IMR-90 (cell line): ENCODE data around the gene FRYL. TPM values are rescaled to one million over a fixed set of nuclear protein-coding genes. Genes with fewer than 3 reads are reported as not detected.

ENCODE experiments used
- ATAC-seq: fragments of 200-7000 bp; cut with Tn5 transposase; 2 replicates; pipeline ENCODE4 v1.9.1; 2020; ENCODE audit warnings: low read depth, mild to moderate bottlenecking, moderate library complexity
- BruUV-seq: library from RNA; stranded (reverse); fragments of 400-500 nt; replicated peaks from 2 replicates; lab custom pipeline; 2021; lab: Mats Ljungman, UMichigan
- CTCF ChIA-PET: fragments of 300-600 bp; formaldehyde crosslinking; extraction: SDS; loops from one replicate; lab custom pipeline; 2021; ENCODE audit warnings: antibody characterized with exemption; lab: Yijun Ruan, JAX
- POLR2A ChIA-PET: fragments of 300-600 bp; sonication (Branson Sonifier 250); formaldehyde crosslinking; loops from one replicate; lab custom pipeline; 2022; ENCODE audit warnings: antibody characterized with exemption; ENCODE audit not compliant: unreplicated experiment; lab: Charles Lee
- DNase-seq: peaks from one replicate; pipeline ENCODE4 v3.0.0; 2013
- H2AFZ ChIP-seq: replicated peaks from 2 replicates; pipeline ENCODE3; 2013; ENCODE audit warnings: low read length, mild to moderate bottlenecking; ENCODE audit not compliant: poor library complexity
- H2AK5ac ChIP-seq: 2 replicates; pipeline ENCODE4 v1.6.1; 2013; ENCODE audit warnings: low read depth, low read length, inconsistent platforms
- H2AK9ac ChIP-seq: replicated peaks from 2 replicates; pipeline ENCODE3; 2013; ENCODE audit warnings: mild to moderate bottlenecking, low read depth, low read length, moderate library complexity; ENCODE audit not compliant: poor library complexity
- H2BK120ac ChIP-seq: 2 replicates; pipeline ENCODE4 v1.6.1; 2013; ENCODE audit warnings: low read depth, low read length, inconsistent platforms
- H2BK15ac ChIP-seq: 3 replicates; pipeline ENCODE4 v1.6.1; 2013; ENCODE audit warnings: low read depth, low read length, inconsistent platforms
- H2BK20ac ChIP-seq: 2 replicates; pipeline ENCODE4 v1.6.1; 2013; ENCODE audit warnings: low read depth, mild to moderate bottlenecking, inconsistent platforms, low read length, moderate library complexity
- H2BK5ac ChIP-seq: 2 replicates; pipeline ENCODE4 v1.6.1; 2013; ENCODE audit warnings: mild to moderate bottlenecking, low read depth, low read length, inconsistent platforms; ENCODE audit not compliant: poor library complexity, severe bottlenecking
- H3K14ac ChIP-seq: replicated peaks from 2 replicates; pipeline ENCODE4 v1.6.1; 2013; ENCODE audit warnings: low read depth, low read length, inconsistent platforms
- H3K18ac ChIP-seq: 2 replicates; pipeline ENCODE4 v1.6.1; 2013; ENCODE audit warnings: low read depth, low read length, control low read depth
- H3K23ac ChIP-seq: 2 replicates; pipeline ENCODE4 v1.6.1; 2013; ENCODE audit warnings: low read depth, low read length, inconsistent platforms
- H3K27ac ChIP-seq: 2 replicates; pipeline ENCODE4 v1.5.1; 2013; ENCODE audit warnings: mild to moderate bottlenecking, control low read depth, low read length; ENCODE audit not compliant: insufficient read depth
- H3K27me3 ChIP-seq: 2 replicates; pipeline ENCODE4 v1.6.1; 2013; ENCODE audit warnings: low read length; ENCODE audit not compliant: control insufficient read depth, insufficient read depth
- H3K36me3 ChIP-seq: 2 replicates; pipeline ENCODE4 v1.6.1; 2013; ENCODE audit warnings: low read length, mixed read lengths; ENCODE audit not compliant: control insufficient read depth, insufficient read depth
- H3K4ac ChIP-seq: 2 replicates; pipeline ENCODE4 v1.6.1; 2013; ENCODE audit warnings: low read depth, low read length, inconsistent platforms
- H3K4me1 ChIP-seq: 2 replicates; pipeline ENCODE4 v1.6.1; 2013; ENCODE audit warnings: low read length, mixed read lengths; ENCODE audit not compliant: control insufficient read depth, insufficient read depth
- H3K4me2 ChIP-seq: 2 replicates; pipeline ENCODE4 v1.6.1; 2013; ENCODE audit warnings: low read depth, mild to moderate bottlenecking, control low read depth, low read length, moderate library complexity
- H3K4me3 ChIP-seq: 2 replicates; pipeline ENCODE4 v1.5.1; 2013; ENCODE audit warnings: low read depth, mild to moderate bottlenecking, control low read depth, low read length, moderate library complexity; ENCODE audit not compliant: insufficient read depth
- H3K56ac ChIP-seq: 2 replicates; pipeline ENCODE4 v1.6.1; 2013; ENCODE audit warnings: low read length, inconsistent platforms; ENCODE audit not compliant: insufficient read depth; ENCODE audit errors: extremely low read depth
- H3K79me1 ChIP-seq, 2 experiments: 2 replicates each; pipeline ENCODE4 v1.6.1; 2013; ENCODE audit warnings: low read length in 2 of 2, inconsistent platforms in 1 of 2, low read depth in 1 of 2
- H3K9ac ChIP-seq: 2 replicates; pipeline ENCODE4 v1.6.1; 2013; ENCODE audit warnings: low read depth, low read length, control low read depth
- H3K9me1 ChIP-seq: 2 replicates; pipeline ENCODE4 v1.6.1; 2013; ENCODE audit warnings: low read length, inconsistent platforms; ENCODE audit not compliant: insufficient read depth
- H3K9me3 ChIP-seq: 2 replicates; pipeline ENCODE4 v1.6.1; 2013; ENCODE audit warnings: low read length; ENCODE audit not compliant: control insufficient read depth, insufficient read depth
- H4K20me1 ChIP-seq: 2 replicates; pipeline ENCODE4 v1.6.1; 2013; ENCODE audit warnings: low read length, inconsistent platforms; ENCODE audit not compliant: insufficient read depth
- H4K5ac ChIP-seq: 2 replicates; pipeline ENCODE4 v1.6.1; 2013; ENCODE audit warnings: mild to moderate bottlenecking, low read depth, low read length, control low read depth
- H4K8ac ChIP-seq, 2 experiments: 2 replicates each; pipeline ENCODE4 v1.6.1; 2013; ENCODE audit warnings: low read depth in 2 of 2, low read length in 2 of 2, control low read depth in 1 of 2, inconsistent platforms in 1 of 2
- H4K91ac ChIP-seq: 2 replicates; pipeline ENCODE4 v1.6.1; 2013; ENCODE audit warnings: low read depth, low read length, inconsistent platforms; ENCODE audit not compliant: insufficient read depth
- FOS ChIP-seq: fragments of 150-350 bp; IDR thresholded peaks from 2 replicates; pipeline ENCODE4 v1.6.1; 2016; ENCODE audit warnings: low read depth, low read length
- NFE2L2 ChIP-seq: fragments of 150-350 bp; IDR thresholded peaks from 2 replicates; pipeline ENCODE4 v1.6.1; 2016; ENCODE audit warnings: low read depth, mild to moderate bottlenecking, low read length
- WGBS, 2 experiments: methylation state at CpG; one replicate each; pipeline versions ENCODE4 v1.1.5 to v1.1.7; 2013; ENCODE audit warnings: missing lambda C conversion rate in 2 of 2; ENCODE audit not compliant: insufficient read length in 1 of 2; ENCODE audit errors: extremely low coverage in 2 of 2; 5-methylcytosine and 5-hydroxymethylcytosine counted together
- dilution Hi-C: fragments of 300-500 bp; cut with HindIII; formaldehyde crosslinking; loops from one replicate; pipeline ENCODE4 v1.14.3; 2018; ENCODE audit warnings: low sequenced_read_pairs; ENCODE audit not compliant: unreplicated experiment
- in situ Hi-C: fragments of 300-500 bp; cut with MboI; formaldehyde crosslinking; loops from 3 replicates; pipeline ENCODE4 v1.14.3; 2019; ENCODE audit warnings: low sequenced_read_pairs, inconsistent platforms, mixed read lengths
- intact Hi-C: fragments of 100-400 bp; cut with micrococcal nuclease; formaldehyde crosslinking; loops from 2 replicates; pipeline ENCODE4 v1.10.0; 2022
- polyA plus RNA-seq, 3 experiments: library from polyadenylated mRNA; depleted of rRNA; stranded (reverse); fragments of >200 nt; gene quantifications; 2 replicates each; pipeline ENCODE4 v1.2.3, GENCODE V29; 2012; ENCODE audit warnings: low replicate concordance in 1 of 3
- total RNA-seq: library from RNA; depleted of rRNA; stranded (reverse); fragments of >200 nt; gene quantifications from 2 replicates; pipeline ENCODE4 v1.2.3, GENCODE V29; 2012

The FRYL gene
- total and polyA plus RNA-seq, 2 of the 4 experiments (the other 2 are of a cell fraction) = 9.9 to 77.4 TPM

DNA sequence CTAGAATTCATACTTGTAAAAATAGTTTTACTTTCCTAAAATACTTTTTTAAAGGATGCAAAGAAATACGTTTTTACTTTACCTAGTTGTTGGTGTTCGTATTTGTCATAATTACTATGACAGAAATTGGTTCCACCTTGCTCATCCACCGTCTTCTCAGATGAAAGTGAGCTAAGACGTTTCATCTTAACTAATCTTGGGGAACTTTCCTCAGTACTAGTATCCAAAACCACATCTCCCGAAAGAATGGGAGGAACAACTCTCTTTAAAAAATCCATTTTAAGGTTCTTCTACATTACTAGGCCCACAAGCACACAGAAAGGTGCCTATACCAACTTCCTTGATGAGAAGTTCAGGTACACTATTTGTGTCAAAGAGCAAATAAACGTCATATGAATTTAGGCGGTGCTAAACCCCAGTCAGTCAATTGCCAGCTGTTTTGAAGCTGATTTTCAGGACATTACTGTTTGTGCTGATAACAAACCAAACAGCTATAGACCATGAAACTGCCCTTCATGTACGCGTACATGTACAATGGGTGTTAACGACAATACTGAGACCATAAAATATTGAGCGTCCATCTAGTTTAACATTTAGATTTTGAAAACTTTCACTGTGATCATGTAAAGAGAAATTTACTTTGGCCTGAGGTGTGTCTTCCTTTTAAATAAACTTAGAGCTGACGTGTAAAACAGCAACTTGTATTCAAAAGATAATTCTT lies 99.1 kb downstream of the FRYL start:
- H3K4me3 ChIP-seq = no peak overlapping the region
- 91% methylated on average over 4 of the region's 12 CpGs; no CpG with 5 or more reads in 1 of the 2 experiments for WGBS, 2 experiments
- peaks cover 8 to 23% of the 10 kb centered on the region in 2 experiments for H3K79me1 ChIP-seq
- ATAC-seq (no peak), DNase-seq (no peak)
- no peak overlapping the region for H3K4me2 ChIP-seq
- H3K23ac ChIP-seq = no peak overlapping the region
- no peaks in the 10 kb centered on the region; the same call in 1 of the 2 replicates for H3K4me1 ChIP-seq
- H4K5ac ChIP-seq = no peak overlapping the region
- dilution Hi-C loops (no loop called here), in situ Hi-C loops (no loop called here), intact Hi-C loops (loop anchor here (1.0 to 5.0 kb wide), 3 partner anchors 96 to 282 kb away; no protein-coding TSS in a partner anchor)
- no peak overlapping the region for H2AK9ac ChIP-seq
- H3K9me3 ChIP-seq = no peaks in the 10 kb centered on the region
- H3K9me1 ChIP-seq = peaks cover 2% of the 10 kb centered on the region; the same call in 1 of the 2 replicates
- no peak overlapping the region for H2BK120ac ChIP-seq
- H2BK5ac ChIP-seq = no peak overlapping the region
- 0 out of 2 replicates have a peak, but pooled peaks cover 3% of the 10 kb centered on the region for H4K20me1 ChIP-seq
- no peak overlapping the region for H2AFZ ChIP-seq
- H3K18ac ChIP-seq = no peak overlapping the region
- H3K36me3 ChIP-seq = no peaks in the 10 kb centered on the region
- no peak overlapping the region for H3K27ac ChIP-seq
- H4K91ac ChIP-seq = no peak overlapping the region
- no TSS peak for BruUV-seq
- no peak overlapping the region for H3K4ac ChIP-seq
- TF ChIP-seq NFE2L2 (no peak), FOS (no peak)
- no peak overlapping the region for H3K14ac ChIP-seq
- H2BK20ac ChIP-seq = no peak overlapping the region
- no peak overlapping the region for H4K8ac ChIP-seq
- H2BK15ac ChIP-seq = no peak overlapping the region
- no peak overlapping the region for H3K56ac ChIP-seq
- no peak overlapping the region for H3K9ac ChIP-seq
- ChIA-PET POLR2A (no interaction called here), CTCF (interaction anchor here (0.8 to 1.6 kb wide), 5 partner anchors 10 to 103 kb away, joined by 3 to 4 read pairs (median 4); no protein-coding TSS in a partner anchor)
- no peak overlapping the region for H2AK5ac ChIP-seq
- H3K27me3 ChIP-seq = no peaks in the 10 kb centered on the region
